DND-41 (cell line): Measurements from ENCODE around the gene REEP1.

Experiments
- EZH2 ChIP-seq: IDR thresholded peaks from 3 replicates; pipeline ENCODE4 v1.6.1; 2012; ENCODE audit warnings: borderline replicate concordance, low read depth, mild to moderate bottlenecking, moderate library complexity, low read length, inconsistent platforms; ENCODE audit not compliant: severe bottlenecking
- TF ChIP-seq, protein P1 (sequence below): IDR thresholded peaks from 2 replicates; pipeline ENCODE4 v1.5.1; 2012; ENCODE audit warnings: borderline replicate concordance, low read length, moderate library complexity, mild to moderate bottlenecking; ENCODE audit not compliant: poor library complexity, severe bottlenecking; ENCODE audit errors: extremely low read depth

DNA sequence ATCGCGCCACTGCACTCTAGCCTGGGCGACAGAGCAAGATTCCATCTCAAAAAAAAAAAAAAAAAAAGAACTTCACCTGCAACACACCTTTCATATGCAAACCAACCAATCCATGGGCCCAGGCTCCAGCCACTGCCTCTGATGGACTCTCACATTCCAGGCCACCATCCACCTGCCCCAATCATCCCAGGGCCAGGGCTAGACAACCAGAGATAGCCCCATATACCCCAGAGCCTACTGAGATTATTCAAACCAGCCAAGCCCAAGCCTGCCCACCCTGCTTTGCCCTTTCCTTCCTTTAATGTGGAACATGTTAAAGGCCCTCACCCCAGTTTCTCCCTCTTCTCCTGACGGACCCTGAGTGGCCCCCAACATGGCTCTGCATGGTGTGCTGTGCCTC lies 81.1 kb downstream of the REEP1 start:
- TF ChIP-seq, protein P1, sequence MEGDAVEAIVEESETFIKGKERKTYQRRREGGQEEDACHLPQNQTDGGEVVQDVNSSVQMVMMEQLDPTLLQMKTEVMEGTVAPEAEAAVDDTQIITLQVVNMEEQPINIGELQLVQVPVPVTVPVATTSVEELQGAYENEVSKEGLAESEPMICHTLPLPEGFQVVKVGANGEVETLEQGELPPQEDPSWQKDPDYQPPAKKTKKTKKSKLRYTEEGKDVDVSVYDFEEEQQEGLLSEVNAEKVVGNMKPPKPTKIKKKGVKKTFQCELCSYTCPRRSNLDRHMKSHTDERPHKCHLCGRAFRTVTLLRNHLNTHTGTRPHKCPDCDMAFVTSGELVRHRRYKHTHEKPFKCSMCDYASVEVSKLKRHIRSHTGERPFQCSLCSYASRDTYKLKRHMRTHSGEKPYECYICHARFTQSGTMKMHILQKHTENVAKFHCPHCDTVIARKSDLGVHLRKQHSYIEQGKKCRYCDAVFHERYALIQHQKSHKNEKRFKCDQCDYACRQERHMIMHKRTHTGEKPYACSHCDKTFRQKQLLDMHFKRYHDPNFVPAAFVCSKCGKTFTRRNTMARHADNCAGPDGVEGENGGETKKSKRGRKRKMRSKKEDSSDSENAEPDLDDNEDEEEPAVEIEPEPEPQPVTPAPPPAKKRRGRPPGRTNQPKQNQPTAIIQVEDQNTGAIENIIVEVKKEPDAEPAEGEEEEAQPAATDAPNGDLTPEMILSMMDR, result no peak
- TF ChIP-seq EZH2, result no peak
